GM18502 (cell line): ENCODE results near the gene SLC8A1.

Source experiments
- ATAC-seq: cut with Tn5 transposase; IDR thresholded peaks from one replicate; pipeline ENCODE4 v1.9.1; 2021; ENCODE audit warnings: mild to moderate bottlenecking; ENCODE audit not compliant: unreplicated experiment, poor library complexity

SLC8A1 gene

DNA sequence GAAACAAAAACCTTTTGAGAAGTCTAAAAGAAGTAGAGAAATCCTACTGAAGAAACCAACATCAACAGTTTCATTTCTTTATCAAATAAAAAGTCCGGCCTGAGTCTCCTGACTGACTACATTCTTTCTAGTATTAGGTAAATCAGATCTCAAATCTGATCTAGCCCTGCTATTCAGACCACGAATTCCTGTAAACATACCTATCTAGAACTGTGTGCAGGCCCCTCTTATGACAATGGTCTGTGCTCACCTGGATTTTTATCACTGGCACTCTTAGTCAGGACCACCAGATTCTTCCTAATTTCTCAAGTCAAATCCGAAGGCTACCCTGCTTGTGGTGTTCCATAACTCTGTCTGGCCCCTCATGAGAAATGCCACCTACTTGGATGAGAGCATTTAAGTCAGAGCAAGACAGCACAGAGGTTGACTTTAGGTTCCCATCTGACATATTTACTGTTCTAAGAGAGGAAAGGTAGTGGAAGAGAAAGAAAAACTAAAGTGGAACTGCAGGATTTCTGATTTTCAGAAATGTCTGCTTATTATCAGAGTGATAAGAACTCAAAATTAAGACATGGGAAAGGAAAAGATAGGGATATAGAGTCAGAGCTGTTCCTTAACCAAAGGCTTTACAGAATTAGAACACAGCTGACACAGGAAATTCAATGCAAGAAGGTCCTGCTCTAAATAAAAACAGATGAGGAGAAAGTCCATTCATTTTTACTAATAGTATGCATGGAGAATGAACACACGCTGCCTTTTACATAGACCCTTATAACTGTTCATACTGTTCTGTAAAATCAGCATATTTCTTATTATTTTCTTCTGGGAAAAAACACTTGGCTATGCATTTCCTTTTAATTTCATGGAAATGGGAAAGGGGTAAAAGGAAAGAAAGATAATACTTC is 56.5 kb downstream of the SLC8A1 start:
- no peak for ATAC-seq

DNA sequence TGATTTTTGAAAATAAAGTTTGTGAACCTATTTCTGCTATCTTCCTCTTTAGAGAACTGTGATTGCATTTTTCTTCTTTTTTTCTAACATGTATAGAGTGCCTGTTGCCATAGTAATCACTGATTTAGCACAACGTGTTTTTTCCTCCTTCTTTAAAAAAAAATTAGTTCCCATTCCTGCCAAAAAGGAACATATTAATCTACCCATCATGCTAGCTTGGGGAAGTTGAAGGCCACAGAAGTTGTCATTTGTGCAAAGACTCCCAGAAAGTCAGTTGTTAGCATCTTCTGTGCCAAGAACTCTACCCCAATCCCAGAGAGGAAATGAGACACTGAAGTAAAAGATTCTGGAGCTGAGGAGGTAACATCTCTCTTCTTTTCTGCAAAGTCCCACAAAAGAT is 57.3 kb downstream of the SLC8A1 start:
- ATAC-seq: no peak

DNA sequence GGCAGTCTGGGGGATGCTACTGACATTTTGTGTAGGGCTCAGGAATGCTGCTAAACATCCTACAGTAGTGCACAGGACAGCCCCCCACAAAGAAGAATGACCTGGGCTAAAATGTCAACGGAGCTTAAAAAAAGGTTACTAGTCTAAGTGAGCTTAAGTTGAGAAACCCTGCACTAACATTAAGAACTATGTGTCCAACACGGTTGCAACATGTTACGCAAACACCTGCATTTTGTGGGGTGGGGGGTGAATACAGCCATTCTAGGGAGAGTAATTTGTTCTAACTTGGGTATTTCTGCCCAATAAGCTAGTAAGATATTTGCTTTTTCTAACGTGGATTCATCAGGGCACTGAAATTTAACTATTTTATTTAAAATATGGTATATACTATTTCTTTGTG is 57.9 kb downstream of the SLC8A1 start:
- ATAC-seq: no peak

DNA sequence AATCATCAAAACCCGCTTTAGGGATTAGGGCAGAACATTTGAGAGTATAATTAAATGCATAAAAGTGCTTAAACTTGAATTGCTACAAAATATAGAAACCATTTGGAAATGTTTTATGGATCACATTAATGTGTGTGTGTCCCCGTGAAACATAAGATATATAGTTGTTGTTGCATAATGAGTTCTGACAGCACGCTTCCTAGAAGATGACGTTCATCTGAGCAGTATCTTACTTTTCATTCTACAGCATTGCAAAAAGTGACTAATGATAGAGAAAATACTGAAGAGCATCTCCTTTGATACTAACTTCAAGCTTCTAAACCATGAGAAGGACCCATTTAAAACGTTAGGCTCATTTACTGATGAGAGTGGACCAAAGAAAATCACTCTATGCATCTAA is 63.7 kb downstream of the SLC8A1 start:
- ATAC-seq: no peak

DNA sequence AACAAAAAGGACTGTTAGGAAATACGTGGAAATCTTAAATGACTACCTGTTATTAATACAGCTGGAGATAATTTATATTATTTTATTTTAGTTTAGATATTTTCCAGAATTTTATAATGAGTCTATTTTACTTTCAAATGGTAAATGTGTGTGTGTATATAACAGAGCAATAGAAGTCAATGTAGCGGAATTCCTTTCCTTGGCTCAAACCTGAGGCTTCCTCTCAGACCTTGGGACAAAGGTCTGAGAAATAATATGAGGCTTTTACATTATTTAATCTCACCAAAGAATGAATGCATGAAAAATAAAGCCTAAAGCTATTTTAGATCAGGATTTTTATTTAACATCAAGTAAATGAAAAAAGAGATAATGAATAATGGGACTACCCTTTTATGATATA is 65.7 kb downstream of the SLC8A1 start:
- no peak for ATAC-seq

DNA sequence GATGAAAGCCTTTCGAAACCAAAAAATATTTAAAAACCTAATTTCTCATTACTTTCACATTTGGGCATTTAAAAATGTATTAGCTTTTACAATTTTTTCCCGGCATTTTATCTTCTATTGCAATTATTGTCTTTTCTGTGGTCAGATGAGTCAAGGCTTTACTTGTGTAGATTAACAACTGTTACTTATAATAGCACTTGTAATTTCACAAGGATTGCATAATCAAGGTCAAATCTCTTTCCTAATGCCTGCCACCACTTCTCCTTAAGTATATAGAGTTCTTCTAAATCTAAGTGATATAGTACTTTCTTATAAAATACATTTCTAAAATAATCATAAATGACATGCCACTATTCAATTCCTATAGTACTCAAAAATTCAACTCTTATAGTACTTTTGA is 67.2 kb downstream of the SLC8A1 start:
- no peak for ATAC-seq

DNA sequence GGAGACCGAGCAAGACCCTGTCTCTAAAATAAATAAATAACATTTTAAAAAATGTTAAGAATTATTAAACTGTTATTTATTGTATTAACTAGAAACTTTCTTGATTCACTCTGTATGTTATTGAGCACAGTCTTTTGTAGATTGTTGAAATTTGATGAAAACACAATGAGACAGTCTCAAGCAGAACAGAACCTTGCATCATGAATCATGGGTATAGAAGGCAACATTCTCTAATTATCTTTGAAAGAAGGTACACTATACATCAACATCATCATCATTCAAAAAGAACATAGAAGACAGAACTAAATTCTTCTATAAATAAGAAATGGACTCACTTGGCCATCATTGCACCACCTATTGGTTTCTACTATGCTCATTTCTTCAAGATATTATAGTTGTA is 67.7 kb downstream of the SLC8A1 start:
- ATAC-seq: no peak

DNA sequence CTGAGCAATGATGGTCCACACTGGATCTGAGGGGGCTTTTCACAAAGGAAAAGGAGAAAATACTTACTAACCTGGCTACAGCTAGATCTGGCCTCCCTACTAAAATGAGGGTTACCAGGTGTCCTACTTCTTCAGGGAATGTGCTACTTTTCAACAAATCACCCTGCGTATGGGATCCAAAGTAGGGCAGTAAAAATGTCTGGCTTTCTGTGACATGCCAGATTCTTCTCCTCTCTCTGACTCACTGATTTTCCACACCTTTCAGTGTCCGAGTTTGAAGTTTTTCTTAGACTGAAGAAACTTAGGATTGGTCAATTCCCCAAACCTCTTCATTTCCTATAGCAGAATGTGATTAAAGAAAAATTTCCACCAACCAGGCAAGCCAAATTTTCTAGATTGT is 71.2 kb downstream of the SLC8A1 start:
- ATAC-seq: no peak

DNA sequence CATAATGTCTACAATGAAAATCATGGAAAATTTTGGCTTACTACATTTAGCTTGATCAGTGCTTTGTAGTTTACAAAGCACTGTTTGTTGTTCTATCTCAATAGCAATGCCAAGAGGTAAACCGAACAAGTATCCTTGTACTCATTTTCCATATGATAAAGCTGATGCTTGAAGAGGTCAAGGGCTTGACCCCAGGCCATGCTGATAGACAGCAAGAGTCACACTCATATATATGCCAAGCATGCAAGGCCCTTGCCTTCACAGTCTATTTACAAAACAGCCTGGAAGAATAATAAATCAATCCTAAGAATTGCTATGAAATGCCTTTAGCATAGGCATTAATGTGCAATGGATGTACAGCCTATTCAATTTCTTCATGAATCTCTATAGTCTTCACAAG is 71.8 kb downstream of the SLC8A1 start:
- no peak for ATAC-seq

DNA sequence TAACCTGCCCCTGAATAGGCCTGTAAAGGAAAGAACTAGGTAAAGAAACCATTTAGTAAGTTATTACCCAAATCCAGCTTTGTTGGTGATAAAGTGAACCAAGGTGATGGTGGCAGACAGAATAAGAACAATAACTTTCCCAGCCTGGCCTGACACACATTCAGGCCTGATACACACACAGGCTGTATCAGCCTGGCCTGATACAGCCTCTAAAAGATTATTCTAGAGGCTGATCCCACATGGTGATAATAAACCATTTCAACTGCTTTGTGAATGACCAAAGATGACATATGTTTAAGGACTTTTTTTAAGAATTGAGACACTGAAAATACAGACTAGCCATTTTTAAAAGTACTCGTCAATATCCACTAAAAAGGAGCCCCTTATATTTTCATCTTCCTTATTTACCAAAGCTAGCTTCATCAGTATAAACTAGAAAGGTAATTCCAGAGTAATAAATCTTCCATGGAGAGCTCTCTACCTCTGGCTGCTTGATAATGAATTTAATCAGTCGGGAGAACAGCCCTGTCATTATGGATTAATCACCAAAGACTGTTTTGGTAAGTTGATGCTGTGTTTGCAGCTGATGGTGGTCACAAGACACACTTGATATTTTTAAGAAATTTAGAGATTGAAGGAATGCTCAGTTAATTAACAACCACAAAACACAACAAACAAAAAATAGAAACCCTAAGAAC is 77.2 kb downstream of the SLC8A1 start:
- ATAC-seq: no peak

DNA sequence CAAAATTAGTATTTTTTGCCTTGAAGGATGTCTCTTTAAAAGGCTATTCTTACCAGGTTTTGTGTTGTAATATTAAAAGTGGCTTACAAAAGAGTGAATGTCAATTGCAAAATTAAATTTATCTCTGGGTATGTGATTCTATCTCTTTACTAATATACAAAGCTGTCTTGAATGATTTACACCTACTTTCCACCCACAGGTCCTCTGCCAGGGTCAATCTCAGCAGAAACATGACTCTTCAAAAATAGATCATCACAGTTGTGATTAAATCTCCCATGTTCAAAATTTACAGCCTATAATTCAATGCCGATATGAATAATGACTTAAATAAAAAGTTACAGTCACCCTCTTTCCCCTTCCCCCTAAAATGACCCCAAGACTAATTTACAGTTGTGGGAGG is 78.8 kb downstream of the SLC8A1 start:
- no peak for ATAC-seq

DNA sequence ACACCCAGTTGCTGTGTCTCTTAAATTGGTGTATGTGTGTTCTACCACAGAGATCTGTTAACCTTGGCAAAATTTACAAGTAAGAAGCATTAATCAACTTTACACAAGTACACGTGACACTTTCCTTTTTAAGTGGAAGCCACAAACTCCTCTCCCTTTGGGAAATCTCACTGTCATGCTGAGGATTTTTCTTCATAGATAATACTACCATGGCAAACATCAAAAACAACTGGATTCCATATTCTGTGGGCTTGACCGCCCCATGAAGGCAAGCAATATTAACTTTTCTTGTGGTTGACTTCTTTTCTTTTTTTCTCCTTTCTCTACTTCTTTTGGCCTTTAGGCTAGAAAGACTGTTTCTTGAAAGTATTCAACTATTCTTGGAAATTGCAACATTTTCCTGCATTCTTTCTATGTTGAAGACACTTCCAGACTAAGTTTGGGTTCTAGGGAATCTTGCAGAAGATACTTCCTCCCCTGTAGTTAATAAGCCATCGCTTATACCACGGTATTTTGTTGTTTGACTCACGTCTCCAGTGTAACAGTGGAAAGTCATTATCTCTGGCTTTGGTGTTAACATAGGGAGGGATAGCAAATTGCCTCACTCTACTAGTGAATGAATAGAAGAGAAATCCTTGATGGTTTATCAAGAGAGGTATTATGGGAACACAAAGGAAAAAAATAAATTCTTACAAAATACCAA is 79.5 kb downstream of the SLC8A1 start:
- ATAC-seq: no peak

DNA sequence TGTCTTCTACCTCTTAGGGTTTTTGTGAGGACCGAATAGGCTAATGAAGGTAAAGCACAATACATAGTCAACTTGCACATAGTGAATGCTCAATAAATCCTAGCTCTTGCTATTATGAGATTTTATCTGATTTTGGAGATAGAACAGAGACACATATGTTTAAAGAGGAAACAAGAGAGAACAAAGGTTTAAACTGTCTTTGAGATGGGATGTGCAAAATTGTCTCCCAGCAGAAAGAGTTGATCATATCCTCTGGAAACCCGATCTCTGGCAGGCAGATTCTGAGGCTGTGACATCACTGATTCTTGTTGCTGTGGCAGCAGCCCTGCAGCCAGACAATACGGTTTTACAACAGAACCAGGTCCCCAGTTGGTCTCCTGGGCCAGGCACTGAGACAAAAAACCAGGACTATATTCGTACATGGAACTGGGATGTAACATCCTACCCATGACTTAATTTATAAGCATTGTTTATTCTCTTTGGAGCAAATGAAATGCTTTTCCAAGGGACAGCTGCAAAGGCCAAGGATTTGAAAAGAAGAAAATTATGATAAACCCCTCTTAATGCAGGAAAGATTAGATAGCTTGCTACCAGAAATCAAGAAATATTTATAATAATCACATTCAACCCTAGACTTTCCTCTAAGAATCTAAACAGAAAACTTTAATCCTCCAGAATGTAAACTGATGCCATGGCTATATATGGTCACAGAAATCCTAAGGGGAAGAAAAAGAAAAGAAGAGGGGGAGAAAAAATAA is 80.2 kb downstream of the SLC8A1 start:
- no peak for ATAC-seq

DNA sequence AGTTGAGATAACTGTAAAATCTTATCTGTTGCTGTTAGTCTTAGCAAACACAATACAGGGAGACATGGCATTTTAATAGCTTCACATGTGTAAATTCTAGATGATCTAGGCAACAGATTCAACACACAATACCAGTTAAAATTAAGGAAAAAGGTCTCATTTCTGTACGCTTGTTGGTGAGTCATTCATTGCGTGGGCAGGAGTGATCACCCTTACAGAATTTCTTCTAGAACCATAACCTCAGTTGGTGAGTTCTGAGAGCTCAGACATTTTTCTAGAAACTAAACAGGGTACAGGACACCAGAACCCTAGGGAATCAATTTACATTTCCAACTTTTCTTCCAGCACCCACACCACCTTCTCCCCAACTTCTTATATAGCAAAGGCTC is 81.9 kb downstream of the SLC8A1 start:
- ATAC-seq: no peak

DNA sequence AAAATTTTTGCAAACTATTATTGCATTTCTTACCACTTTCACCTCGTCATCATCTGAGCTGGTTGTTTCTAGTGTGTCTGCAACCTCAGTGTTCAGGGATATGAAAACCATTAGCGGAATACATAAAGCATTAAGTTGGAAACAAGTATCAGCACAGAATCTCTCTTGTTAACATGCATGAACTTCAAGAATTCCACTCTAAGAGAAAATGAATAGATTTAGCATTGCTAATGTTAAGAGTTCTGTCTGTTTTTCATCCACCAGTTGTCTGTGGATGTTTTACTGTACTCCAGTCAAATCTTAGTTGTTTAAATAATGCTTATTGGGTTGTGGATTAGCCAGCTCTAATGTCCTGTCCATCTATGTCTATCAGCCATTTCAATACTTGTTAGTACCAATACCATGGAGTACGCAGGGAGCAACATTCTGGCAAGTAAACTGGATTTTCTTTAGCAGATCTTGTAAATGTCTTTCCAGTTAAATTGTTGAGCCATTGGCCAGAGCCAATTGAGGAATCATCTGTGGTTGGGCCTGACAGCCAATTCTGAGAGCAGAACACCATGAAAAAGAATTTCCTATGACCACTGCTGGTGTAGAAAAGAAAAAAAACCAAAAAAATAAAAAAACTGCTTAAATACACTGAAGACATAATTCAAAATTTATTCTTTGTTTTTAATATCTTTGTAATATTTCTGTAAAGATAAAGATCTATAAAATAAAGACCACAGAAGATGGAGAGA is 82.5 kb downstream of the SLC8A1 start:
- ATAC-seq: no peak

DNA sequence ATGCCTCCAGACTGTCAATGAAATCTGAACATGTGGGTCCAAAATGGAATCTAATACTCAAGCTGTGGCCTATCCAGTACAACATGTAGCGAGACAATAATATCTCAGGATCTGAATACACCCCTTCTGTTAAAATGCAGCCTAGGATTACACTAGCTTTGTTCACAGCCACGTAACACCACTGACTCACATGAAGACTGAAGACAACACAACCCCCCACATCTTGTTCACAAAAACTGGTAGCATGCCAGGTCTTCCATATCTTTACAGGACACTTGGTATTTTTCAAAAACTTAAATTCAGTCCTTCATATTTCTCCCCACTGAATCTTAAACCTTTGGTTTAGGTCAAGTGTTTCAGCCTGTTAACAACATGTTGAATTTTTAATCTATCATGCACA is 84.2 kb downstream of the SLC8A1 start:
- no peak for ATAC-seq

DNA sequence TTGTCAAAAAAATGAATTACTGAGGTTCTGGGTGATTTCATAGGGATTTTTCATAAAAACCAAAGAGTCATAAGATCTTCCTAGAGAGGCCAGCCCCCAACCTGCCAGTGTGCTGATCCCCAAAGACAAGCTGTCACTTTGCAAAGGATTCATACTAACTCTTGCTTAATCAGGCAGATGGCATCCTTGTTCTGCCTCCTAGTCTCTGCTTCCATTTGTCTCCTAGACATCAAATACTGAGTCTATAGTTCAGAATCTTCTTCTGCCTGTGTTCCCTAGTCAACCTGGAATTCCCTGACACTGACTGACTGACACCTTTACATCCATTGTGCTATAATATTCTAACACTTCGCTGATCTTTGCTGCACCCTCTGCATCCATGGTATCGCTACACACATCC is 84.9 kb downstream of the SLC8A1 start:
- no peak for ATAC-seq

DNA sequence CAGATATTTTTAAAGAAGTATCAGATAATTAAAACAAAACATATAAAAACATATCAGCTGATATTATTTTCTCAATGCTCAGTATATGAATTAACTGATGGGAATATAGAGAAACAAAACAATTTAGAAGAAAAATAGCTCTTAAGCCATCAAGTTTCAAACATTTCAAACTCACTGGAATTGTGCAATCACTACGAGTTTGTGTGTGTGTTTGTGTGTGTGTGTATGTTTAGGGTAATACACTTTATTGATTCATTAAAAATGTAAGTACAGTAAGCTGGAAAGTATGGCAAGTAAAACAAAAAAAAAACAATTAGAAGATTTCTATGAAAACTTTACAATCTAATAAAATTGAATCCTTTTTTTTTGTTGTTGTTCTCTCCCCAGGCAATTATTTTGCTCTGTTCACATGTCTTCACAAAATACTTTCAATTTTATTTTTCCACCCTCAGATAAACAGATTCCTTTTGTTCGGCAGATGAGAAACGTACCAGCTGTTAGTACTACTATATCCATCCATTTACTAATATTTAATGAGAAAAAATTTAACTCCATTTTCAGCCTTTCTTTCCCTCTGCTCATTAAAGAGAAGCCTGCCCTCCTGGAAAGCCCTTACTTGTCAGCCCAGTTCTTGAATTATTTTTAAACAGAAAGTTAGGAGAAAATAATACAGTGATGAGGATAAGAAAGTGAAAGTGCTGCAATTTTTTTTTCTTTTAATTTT is 87.6 kb downstream of the SLC8A1 start:
- ATAC-seq: no peak

DNA sequence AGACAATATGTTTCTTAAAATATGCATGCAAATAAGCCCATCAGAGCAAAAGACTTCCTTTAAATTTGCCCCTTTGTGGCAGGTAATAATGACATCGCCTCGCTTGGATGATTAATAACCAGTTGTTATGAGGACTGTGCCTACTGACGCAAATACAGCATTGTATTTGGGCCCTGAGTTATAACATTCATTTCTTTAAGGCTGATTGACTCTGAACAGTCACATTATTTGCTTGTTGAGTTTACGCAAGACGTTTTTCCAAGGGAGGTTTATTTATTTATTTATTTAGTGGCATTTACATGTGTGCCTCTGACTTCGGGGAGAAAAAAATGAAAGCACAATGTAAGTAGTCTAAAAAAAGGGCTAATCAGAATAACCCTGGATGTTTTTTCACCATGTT is 88.3 kb downstream of the SLC8A1 start:
- ATAC-seq: no peak
